GM18505 (cell line): ENCODE measurements around the gene FZD7.

Source experiments
- ATAC-seq: cut with Tn5 transposase; IDR thresholded peaks from one replicate; pipeline ENCODE4 v1.9.1; 2021; ENCODE audit not compliant: unreplicated experiment
- POLR2A ChIP-seq: IDR thresholded peaks from 4 replicates; pipeline ENCODE4 v1.6.1; 2011; ENCODE audit warnings: borderline replicate concordance; ENCODE audit not compliant: insufficient read depth, insufficient read length; ENCODE audit errors: extremely low read depth

FZD7 gene

GRCh38 chr2:202033317-202034248 lies at the start of gene FZD7:
TSS of gene FZD7 (plus strand) at chr2:202033855. CDS start at chr2:202034648, 793 bp downstream.
- ATAC-seq: peak; percentile 80
- TF ChIP-seq POLR2A: peak; percentile 33

GRCh38 chr2:201984333-201984732 lies 49.3 kb upstream of the FZD7 start:
- no peak for ATAC-seq

GRCh38 chr2:201984800-201985525 lies 48.7 kb upstream of the FZD7 start:
- no peak for TF ChIP-seq POLR2A
- ATAC-seq: no peak

More at GRCh38 chr2:201984333-201984732, 49.3 kb upstream of the FZD7 start:
- TF ChIP-seq POLR2A: no peak

- no peak for ATAC-seq
- TF ChIP-seq POLR2A: no peak
Observed at GRCh38 chr2:201985728-201986462, 47.8 kb upstream of the FZD7 start.

GRCh38 chr2:201986463-201986735 lies 47.3 kb upstream of the FZD7 start:
- no peak for ATAC-seq
- no peak for TF ChIP-seq POLR2A

GRCh38 chr2:201987426-201987825 lies 46.2 kb upstream of the FZD7 start:
- ATAC-seq: no peak
- no peak for TF ChIP-seq POLR2A

- no peak for TF ChIP-seq POLR2A
- ATAC-seq: no peak
Observed at GRCh38 chr2:201990069-201990468, 43.6 kb upstream of the FZD7 start.

GRCh38 chr2:201992960-201993359 lies 40.7 kb upstream of the FZD7 start:
- no peak for TF ChIP-seq POLR2A
- no peak for ATAC-seq

GRCh38 chr2:201994973-201995638 lies 38.5 kb upstream of the FZD7 start:
- TF ChIP-seq POLR2A: no peak
- no peak for ATAC-seq

- ATAC-seq: no peak
- no peak for TF ChIP-seq POLR2A
Observed at GRCh38 chr2:201996006-201996405, 37.6 kb upstream of the FZD7 start.

- TF ChIP-seq POLR2A: no peak
- no peak for ATAC-seq
Observed at GRCh38 chr2:201996679-201997314, 36.9 kb upstream of the FZD7 start.

GRCh38 chr2:201999279-201999678 lies 34.4 kb upstream of the FZD7 start:
- no peak for ATAC-seq
- no peak for TF ChIP-seq POLR2A

GRCh38 chr2:202001826-202002225 lies 31.8 kb upstream of the FZD7 start:
- TF ChIP-seq POLR2A: no peak

GRCh38 chr2:202002381-202002780 lies 31.3 kb upstream of the FZD7 start:
- no peak for TF ChIP-seq POLR2A

More at GRCh38 chr2:202001826-202002225, 31.8 kb upstream of the FZD7 start:
- no peak for ATAC-seq

More at GRCh38 chr2:202002381-202002780, 31.3 kb upstream of the FZD7 start:
- ATAC-seq: no peak
